Sigmoid colon (tissue), 7 donors: Measurements from ENCODE around the gene ZNF174. TPM values are rescaled to one million over a fixed set of nuclear protein-coding genes. Genes with fewer than 3 reads are reported as not detected.

Source experiments
- DNase-seq: peaks from one replicate; pipeline ENCODE4 v3.0.0-alpha.2; 2019
- H3K27ac ChIP-seq, 4 donors: fragments of 200-600 bp; sonication (generic); one replicate each; pipeline ENCODE4 v1.5.1; 2016 to 2019; ENCODE audit warnings: mild to moderate bottlenecking in 1 of 4
- H3K27me3 ChIP-seq, 3 donors: fragments of 200-600 bp; sonication (generic); one replicate each; pipeline ENCODE4 v1.5.1; 2019; ENCODE audit warnings: mild to moderate bottlenecking in 1 of 3
- H3K36me3 ChIP-seq, 4 donors: fragments of 200-600 bp; sonication (generic); one replicate each; pipeline ENCODE4 v1.5.1; 2016 to 2019
- H3K4me1 ChIP-seq, 4 donors: fragments of 200-600 bp; sonication (generic); one replicate each; pipeline ENCODE4 v1.5.1; 2017 to 2019
- H3K4me3 ChIP-seq, 4 donors: fragments of 200-600 bp; sonication (generic); one replicate each; pipeline ENCODE4 v1.5.1; 2017 to 2019; ENCODE audit warnings: mild to moderate bottlenecking in 2 of 4, moderate library complexity in 1 of 4
- H3K9me3 ChIP-seq, 4 donors: fragments of 200-600 bp in 3 of 4; sonication (generic) in 3 of 4; one replicate each; pipeline versions ENCODE4 v1.5.1 to v1.6.1; 2013 to 2019
- EP300 ChIP-seq, 4 donors: sonication (generic); formaldehyde crosslinking; IDR thresholded peaks; one replicate each; pipeline ENCODE4 v1.6.1; 2017; ENCODE audit warnings: antibody characterized with exemption in 4 of 4
- POLR2A ChIP-seq, 2 donors: fragments of 450-650 bp; IDR thresholded peaks; one replicate each; pipeline ENCODE4 v1.6.1; 2016; ENCODE audit warnings: antibody characterized with exemption in 2 of 2, mild to moderate bottlenecking in 2 of 2, moderate library complexity in 2 of 2
- POLR2AphosphoS5 ChIP-seq, 4 donors: sonication (generic); formaldehyde crosslinking; IDR thresholded peaks; one replicate each; pipeline ENCODE4 v1.6.1; 2017; ENCODE audit warnings: antibody characterized with exemption in 4 of 4
- WGBS, 2 donors: extraction: QIAGEN DNeasy Blood & Tissue Kit; methylation state at CpG; one replicate each; pipeline ENCODE4 v1.1.7; 2013; 5-methylcytosine and 5-hydroxymethylcytosine counted together
- intact Hi-C: fragments of 100-400 bp; cut with DNase I; formaldehyde crosslinking; loops from one replicate; pipeline ENCODE4 v1.15.1; 2023
- polyA plus RNA-seq, 3 donors: library from polyadenylated mRNA; stranded (reverse); fragments of 200-250 nt; gene quantifications; one replicate each; pipeline ENCODE4 v1.2.3, GENCODE V29; 2013
- total RNA-seq, 4 donors: library from RNA; depleted of rRNA; stranded (reverse); fragments of >200 nt; gene quantifications; one replicate each; pipeline ENCODE4 v1.1.0, GENCODE V29; 2016
- TF ChIP-seq, protein P1 (sequence below), 4 experiments: fragments of 450-650 bp in 3 of 4; fragments of 200-600 bp in 1 of 4; IDR thresholded peaks; one replicate each; pipeline ENCODE4 v1.5.1; 2016 to 2019; ENCODE audit warnings: antibody characterized with exemption in 4 of 4, mild to moderate bottlenecking in 3 of 4, moderate library complexity in 2 of 4
- donor health status: healthy with polysubstance abuse.
- donor health status: Bipolar disorder and iron deficiency.
- donor health status: healthy.

Gene ZNF174
- total and polyA plus RNA-seq, 7 donors: 3.5 to 15.8 (median 12.2) TPM

DNA sequence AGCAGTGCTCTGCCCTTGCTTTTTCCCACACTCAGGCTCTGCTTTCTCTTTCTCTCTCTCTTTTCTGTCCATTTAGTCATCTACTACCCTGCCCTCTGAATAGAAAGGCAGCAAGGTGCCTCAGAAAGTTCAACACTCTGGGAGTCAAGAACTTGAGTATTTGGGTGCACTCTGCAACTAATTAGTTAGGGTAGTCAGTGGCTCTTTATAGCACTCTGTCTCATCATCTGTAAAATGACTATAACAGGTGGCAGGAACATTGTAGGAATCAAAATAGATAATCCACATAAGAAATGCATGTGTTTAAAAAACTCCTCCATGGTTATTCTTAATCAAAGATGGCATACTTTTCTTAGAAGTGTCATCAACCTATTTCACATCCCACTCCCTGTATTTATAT lies 38.1 kb upstream of the ZNF174 start:
- no peak for DNase-seq
- peaks cover 0 to 8% (median 0%) of the 10 kb centered on the region in 3 donors for H3K27me3 ChIP-seq

DNA sequence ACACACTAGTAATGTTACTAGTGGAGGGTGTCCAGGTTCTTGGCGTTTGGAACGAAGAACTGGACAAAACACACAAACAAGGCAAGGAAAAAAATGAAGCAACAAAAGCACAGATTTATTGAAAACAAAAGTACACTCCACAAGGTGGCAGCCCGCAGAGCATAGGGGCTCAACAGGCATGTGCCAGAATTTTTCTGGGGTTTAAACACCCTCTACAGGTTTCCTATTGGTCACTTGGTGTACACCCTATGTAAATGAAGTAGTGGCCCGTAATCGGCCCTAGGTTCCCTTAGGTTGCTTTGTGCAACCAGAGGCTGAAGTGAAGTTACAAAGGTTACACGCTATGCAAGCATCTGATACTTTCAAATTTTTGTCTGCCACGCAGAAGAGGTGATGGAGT lies 37.2 kb upstream of the ZNF174 start:
- Histone ChIP-seq H3K27me3 (peaks cover 0 to 8% (median 0%) of the 10 kb centered on the region in 3 donors), H3K36me3 (no peaks in the 10 kb centered on the region), H3K27ac (no peak overlapping the region), H3K4me3 (no peak overlapping the region), H3K9me3 (peaks cover 0 to 21% (median 7%) of the 10 kb centered on the region in 4 donors), H3K4me1 (no peaks in the 10 kb centered on the region)
- DNase-seq: no peak
- no peak for TF ChIP-seq EP300 (IDR thresholded peaks at IDR 0.05)
- no peak for TF ChIP-seq POLR2A (IDR thresholded peaks at IDR 0.05)
- TF ChIP-seq POLR2AphosphoS5 (IDR thresholded peaks at IDR 0.05): no peak
- TF ChIP-seq, protein P1, sequence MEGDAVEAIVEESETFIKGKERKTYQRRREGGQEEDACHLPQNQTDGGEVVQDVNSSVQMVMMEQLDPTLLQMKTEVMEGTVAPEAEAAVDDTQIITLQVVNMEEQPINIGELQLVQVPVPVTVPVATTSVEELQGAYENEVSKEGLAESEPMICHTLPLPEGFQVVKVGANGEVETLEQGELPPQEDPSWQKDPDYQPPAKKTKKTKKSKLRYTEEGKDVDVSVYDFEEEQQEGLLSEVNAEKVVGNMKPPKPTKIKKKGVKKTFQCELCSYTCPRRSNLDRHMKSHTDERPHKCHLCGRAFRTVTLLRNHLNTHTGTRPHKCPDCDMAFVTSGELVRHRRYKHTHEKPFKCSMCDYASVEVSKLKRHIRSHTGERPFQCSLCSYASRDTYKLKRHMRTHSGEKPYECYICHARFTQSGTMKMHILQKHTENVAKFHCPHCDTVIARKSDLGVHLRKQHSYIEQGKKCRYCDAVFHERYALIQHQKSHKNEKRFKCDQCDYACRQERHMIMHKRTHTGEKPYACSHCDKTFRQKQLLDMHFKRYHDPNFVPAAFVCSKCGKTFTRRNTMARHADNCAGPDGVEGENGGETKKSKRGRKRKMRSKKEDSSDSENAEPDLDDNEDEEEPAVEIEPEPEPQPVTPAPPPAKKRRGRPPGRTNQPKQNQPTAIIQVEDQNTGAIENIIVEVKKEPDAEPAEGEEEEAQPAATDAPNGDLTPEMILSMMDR (IDR thresholded peaks at IDR 0.05): no peak
- intact Hi-C loops: loop anchor here (2.0 kb wide), 1 partner anchor 37 kb away; the partner anchor contains the start of genes ZNF174 and ZSCAN32
- 91 to 94% methylated on average over 7 of the region's 7 CpGs for WGBS, 2 donors

More for the DNA sequence above, 38.1 kb upstream of the ZNF174 start:
- intact Hi-C loops: no loop called here
- Histone ChIP-seq H3K4me1 (no peaks in the 10 kb centered on the region), H3K9me3 (peaks cover 0 to 21% (median 6%) of the 10 kb centered on the region in 4 donors), H3K27ac (no peak overlapping the region), H3K4me3 (no peak overlapping the region), H3K36me3 (no peaks in the 10 kb centered on the region)
- TF ChIP-seq POLR2A (IDR thresholded peaks at IDR 0.05): no peak
- TF ChIP-seq, protein P1 (IDR thresholded peaks at IDR 0.05): no peak
- no peak for TF ChIP-seq EP300 (IDR thresholded peaks at IDR 0.05)
- no peak for TF ChIP-seq POLR2AphosphoS5 (IDR thresholded peaks at IDR 0.05)

DNA sequence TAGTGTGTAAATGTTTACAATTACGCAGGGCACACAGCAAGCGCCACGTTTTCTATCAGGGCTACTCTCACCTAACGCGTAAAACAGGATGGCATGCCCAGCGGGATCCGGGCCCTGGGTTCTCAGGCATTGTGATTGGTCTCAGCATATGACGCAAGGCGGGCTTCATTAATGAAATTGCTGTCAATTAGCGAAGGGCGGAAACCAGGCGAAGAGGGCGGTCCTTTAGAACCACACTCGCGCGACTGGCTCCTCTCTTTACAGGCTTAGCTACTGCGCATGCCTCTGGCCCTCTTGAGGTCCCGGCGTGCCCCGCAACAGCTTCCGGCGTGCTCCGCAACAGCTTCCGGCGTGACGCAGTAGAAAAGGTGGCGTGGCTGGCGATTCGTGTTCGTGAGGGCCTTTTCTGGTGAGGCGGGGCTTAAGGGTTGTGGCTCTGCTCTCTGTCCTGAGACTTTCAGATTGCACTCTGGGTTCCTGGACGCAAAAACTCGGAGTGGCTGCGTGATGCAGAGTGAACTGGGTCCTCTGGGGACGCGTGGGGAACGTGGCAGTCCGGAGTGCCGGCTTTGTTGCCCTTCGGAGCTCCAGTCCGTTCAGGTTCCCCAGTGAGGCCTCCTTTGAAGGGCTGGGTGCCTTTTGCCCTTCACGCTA lies 36.1 kb upstream of the ZNF174 start:
- Histone ChIP-seq H3K27ac (peak overlapping the region; percentile 66 to 88 (median 82)), H3K36me3 (no peaks in the 10 kb centered on the region), H3K27me3 (peaks cover 0 to 8% (median 0%) of the 10 kb centered on the region in 3 donors), H3K4me3 (peak overlapping the region; percentile 20 to 55 (median 50)), H3K4me1 (no peaks in the 10 kb centered on the region), H3K9me3 (peaks cover 0 to 21% (median 8%) of the 10 kb centered on the region in 4 donors)
- DNase-seq: peak; percentile 94
- TF ChIP-seq POLR2A (IDR thresholded peaks at IDR 0.05) (no peak), EP300 (IDR thresholded peaks at IDR 0.05) (peak in 1 of 4 donors; percentile 31), POLR2AphosphoS5 (IDR thresholded peaks at IDR 0.05) (peak; percentile 42 to 79 (median 68))
- TF ChIP-seq, protein P1 (IDR thresholded peaks at IDR 0.05): no peak
- intact Hi-C loops: loop anchor here (2.0 to 5.0 kb wide), 2 partner anchors 36 to 83 kb away; partner anchors contain the start of genes ZNF174, ZNF263 and ZSCAN32
- 20 to 26% methylated on average over 42 of the region's 42 CpGs for WGBS, 2 donors

DNA sequence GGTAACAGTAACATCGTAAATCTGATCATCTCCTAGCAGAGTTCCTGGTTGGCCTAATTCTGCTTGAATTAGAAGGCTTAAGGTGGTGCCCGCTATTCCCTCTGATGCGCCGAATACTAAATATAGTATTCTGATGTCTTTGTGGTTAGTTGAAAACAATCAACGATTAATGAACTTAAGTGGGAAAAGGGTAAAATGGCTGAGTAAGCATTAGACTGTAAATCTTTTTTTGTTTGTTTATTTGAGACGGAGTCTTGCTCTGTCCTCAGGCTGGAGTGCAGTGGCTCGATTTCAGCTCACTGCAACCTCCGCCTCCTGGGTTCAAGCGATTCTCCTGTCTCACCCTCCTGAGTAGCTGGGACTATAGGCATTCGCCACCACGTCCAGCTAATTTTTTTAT lies 31.9 kb upstream of the ZNF174 start:
- Histone ChIP-seq H3K27me3 (no peaks in the 10 kb centered on the region), H3K9me3 (peaks cover 2 to 19% (median 8%) of the 10 kb centered on the region in 4 donors), H3K4me3 (no peak overlapping the region), H3K4me1 (no peaks in the 10 kb centered on the region), H3K36me3 (no peaks in the 10 kb centered on the region), H3K27ac (no peak overlapping the region)
- WGBS, 2 donors: 94% methylated on average over 11 of the region's 11 CpGs
- DNase-seq: no peak
- intact Hi-C loops: loop anchor here (5.0 kb wide), 1 partner anchor 87 kb away; the partner anchor contains the start of gene ZNF263
- TF ChIP-seq POLR2A (IDR thresholded peaks at IDR 0.05) (no peak), POLR2AphosphoS5 (IDR thresholded peaks at IDR 0.05) (no peak)
- TF ChIP-seq, protein P1 (IDR thresholded peaks at IDR 0.05): no peak
